Measurements from ENCODE around the gene FNDC3A. TPM values are rescaled to one million over a fixed set of nuclear protein-coding genes. Genes with fewer than 3 reads are reported as not detected.

FNDC3A gene
- total and polyA plus RNA-seq, 8 donors, result 13.0 to 131 (median 26.2) TPM

DNA sequence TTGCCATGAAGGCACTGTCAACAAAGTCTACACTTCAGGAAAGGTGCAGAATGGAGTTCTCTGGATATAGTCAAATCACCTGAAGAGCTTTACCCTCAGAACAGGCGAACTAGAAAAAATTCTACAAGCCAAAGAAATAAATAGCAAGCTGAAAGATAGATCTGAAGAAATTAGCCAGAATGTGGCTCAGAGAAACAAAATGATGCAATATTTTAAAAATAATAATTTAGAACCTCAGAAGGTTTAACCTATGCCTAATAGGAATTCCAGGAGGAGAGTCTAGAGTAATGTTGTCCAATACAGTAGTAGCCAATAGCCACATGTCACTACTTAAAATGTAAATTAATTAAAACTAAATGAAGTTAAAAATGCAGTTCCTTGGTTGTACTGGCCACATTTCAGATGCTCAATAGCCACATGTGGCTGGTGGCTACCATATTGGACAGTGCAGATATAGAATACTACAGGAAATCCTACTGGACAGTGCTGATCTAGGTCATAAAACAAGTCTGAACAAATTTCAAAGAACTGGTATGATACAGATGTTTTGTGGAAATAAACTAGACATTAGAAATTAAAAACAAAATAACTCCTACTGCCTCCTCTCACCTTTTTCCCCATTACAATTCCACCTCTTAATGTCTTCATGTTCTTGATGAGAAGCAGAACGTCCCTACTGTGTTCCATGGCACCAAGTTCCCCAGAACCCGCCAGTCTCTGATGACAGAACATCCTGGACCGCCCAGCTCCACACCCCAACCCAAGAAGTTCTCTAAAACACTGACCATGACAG is 271.3 kb downstream of the FNDC3A start:
- TF ChIP-seq POLR2A (IDR thresholded peaks at IDR 0.05) (no peak), EP300 (IDR thresholded peaks at IDR 0.05) (no peak), POLR2AphosphoS5 (IDR thresholded peaks at IDR 0.05) (no peak)
- TF ChIP-seq, protein P1, sequence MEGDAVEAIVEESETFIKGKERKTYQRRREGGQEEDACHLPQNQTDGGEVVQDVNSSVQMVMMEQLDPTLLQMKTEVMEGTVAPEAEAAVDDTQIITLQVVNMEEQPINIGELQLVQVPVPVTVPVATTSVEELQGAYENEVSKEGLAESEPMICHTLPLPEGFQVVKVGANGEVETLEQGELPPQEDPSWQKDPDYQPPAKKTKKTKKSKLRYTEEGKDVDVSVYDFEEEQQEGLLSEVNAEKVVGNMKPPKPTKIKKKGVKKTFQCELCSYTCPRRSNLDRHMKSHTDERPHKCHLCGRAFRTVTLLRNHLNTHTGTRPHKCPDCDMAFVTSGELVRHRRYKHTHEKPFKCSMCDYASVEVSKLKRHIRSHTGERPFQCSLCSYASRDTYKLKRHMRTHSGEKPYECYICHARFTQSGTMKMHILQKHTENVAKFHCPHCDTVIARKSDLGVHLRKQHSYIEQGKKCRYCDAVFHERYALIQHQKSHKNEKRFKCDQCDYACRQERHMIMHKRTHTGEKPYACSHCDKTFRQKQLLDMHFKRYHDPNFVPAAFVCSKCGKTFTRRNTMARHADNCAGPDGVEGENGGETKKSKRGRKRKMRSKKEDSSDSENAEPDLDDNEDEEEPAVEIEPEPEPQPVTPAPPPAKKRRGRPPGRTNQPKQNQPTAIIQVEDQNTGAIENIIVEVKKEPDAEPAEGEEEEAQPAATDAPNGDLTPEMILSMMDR (IDR thresholded peaks at IDR 0.05), result no peak
- no peak for DNase-seq
- Histone ChIP-seq H3K36me3 (peaks cover 0 to 6% (median under 1%) of the 10 kb centered on the region in 4 donors), H3K9me3 (no peaks in the 10 kb centered on the region), H3K27me3 (no peaks in the 10 kb centered on the region), H3K4me1 (peaks cover 0 to 39% (median 16%) of the 10 kb centered on the region in 4 donors), H3K27ac (peak overlapping the region; percentile 81 to 94 (median 93)), H3K4me3 (peak overlapping the region; percentile 73 to 83 (median 78))
- WGBS, 5 donors, result 25 to 26% (median 25%) methylated on average over 4 of the region's 4 CpGs
- intact Hi-C loops (cut with DNase I; ENCODE audit: low total_unique reads), result no loop called here

DNA sequence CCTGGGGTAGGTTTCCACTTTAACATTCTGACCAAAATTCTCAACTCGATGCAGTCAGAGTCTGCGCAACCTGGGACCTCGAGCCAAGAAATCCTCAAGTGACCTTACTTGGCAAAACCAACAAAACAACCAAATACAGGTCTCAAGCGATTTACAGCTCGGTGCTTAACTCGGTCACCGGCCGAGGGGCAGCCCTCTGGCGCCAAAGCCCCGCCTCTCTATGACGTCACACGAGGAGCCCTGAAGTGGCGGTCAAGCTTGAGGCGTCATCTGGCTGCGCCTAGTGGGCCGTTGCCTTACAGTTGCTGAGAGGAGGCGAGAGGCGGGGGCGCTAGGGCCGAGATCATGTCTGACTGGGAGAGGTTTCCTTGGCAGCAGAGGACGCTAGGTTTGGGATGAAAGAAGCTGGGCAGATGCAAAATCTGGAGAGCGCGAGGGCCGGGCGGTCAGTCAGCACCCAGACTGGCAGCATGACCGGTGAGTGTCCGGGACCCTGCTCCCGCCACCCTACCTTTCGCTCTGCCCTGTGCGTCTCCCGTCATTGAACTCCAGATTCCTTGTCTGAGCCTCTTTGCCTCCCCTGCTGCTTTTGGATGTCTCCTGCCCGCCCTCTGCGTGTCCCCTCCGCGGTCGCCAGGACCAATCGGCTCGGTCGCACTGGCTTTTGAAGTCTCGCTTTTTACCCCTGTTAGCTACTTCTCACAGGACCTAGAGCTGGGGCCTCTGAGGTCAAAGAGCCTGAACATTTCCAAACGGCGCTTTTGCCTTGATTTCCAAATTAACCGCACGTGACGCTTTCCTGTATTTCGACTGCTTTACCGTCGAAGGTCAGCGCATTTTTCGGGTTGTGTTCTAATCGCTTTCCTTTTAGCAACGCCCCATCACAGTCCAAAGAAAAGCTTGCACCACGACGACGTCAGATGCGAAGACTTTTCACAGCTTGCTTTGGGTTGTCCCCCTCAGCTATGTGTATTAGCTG is 272.2 kb downstream of the FNDC3A start, which contains the start of gene CDADC1:
Gene CDADC1 (plus strand): TSS at position 283 of the 979 bp plus-strand sequence. CDS start 113 bp downstream, at position 396.
- Histone ChIP-seq H3K4me3 (peak within 1 kb of the TSS; percentile 73 to 83 (median 78)), H3K36me3 (peaks cover 0 to 6% (median 2%) of the 10 kb centered on the region in 4 donors), H3K4me1 (peaks cover 0 to 42% (median 16%) of the 10 kb centered on the region in 4 donors), H3K9me3 (no peaks in the 10 kb centered on the region), H3K27ac (peak within 1 kb of the TSS; percentile 81 to 94 (median 93)), H3K27me3 (no peaks in the 10 kb centered on the region)
- intact Hi-C loops (cut with DNase I; ENCODE audit: low total_unique reads), result no loop called here
- peak; percentile 98 to 99 for DNase-seq
- WGBS, 5 donors, result 0 to 1% (median 0%) methylated on average over 48 to 56 of the region's 56 CpGs
- TF ChIP-seq, protein P1 (IDR thresholded peaks at IDR 0.05), result peak in 1 of 7 experiments; percentile 17
- TF ChIP-seq EP300 (IDR thresholded peaks at IDR 0.05) (peak; percentile 56), POLR2AphosphoS5 (IDR thresholded peaks at IDR 0.05) (peak; percentile 97 to 98 (median 97)), POLR2A (IDR thresholded peaks at IDR 0.05) (peak in 2 of 4 donors; percentile 56 to 78)

DNA sequence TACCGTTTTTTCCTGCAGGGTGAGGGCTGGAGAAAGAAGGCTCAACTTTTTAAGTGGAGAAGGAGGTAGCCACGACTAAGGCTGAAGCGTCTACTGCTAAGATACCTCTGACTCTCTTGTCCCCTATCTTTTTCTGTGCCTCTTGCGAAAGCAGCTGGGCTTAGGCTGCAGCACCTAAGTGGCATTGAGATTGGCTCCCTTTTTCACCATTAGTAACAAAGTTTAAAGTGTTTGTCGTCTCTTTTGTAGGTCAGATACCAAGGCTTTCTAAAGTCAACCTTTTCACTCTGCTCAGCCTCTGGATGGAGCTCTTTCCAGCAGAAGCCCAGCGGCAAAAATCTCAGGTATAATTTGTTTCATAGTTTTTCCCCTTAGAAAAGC is 272.9 kb downstream of the FNDC3A start:
- peaks cover 0 to 6% (median 2%) of the 10 kb centered on the region in 4 donors for H3K36me3 ChIP-seq
- DNase-seq, result peak in 1 of 2 donors; percentile 33
- TF ChIP-seq, protein P1 (IDR thresholded peaks at IDR 0.05), result no peak
- TF ChIP-seq POLR2A (IDR thresholded peaks at IDR 0.05), result no peak
- TF ChIP-seq EP300 (IDR thresholded peaks at IDR 0.05), result no peak
- TF ChIP-seq POLR2AphosphoS5 (IDR thresholded peaks at IDR 0.05), result no peak
- H3K4me3 ChIP-seq, result peak overlapping the region; percentile 73 to 83 (median 78)
- H3K27me3 ChIP-seq, result no peaks in the 10 kb centered on the region
- intact Hi-C loops (cut with DNase I; ENCODE audit: low total_unique reads), result no loop called here
- H3K27ac ChIP-seq, result peak overlapping the region; percentile 81 to 94 (median 93)
- no peaks in the 10 kb centered on the region for H3K9me3 ChIP-seq
- peaks cover 0 to 42% (median 16%) of the 10 kb centered on the region in 4 donors for H3K4me1 ChIP-seq
- WGBS, 5 donors, result 2 to 7% (median 4%) methylated on average over 6 of the region's 6 CpGs

DNA sequence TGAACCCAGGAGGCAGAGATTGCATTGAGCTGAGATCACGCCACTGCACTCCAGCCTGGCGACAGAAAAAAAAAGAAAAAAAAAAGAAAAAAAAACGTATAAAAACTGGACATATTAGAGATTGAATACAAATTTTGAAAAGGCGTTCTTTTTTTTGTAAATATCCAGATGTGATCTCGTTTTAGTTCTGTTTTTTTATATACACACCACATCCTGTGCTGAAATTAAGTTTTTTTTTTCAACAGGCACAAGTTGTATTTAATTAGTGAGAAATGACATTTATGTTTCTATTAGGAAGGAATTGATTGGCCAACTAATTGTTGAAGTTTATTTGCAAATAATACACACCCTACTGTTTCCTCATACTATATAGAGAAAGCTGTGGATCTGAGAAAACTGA is 275.6 kb downstream of the FNDC3A start:
- H3K9me3 ChIP-seq, result no peaks in the 10 kb centered on the region
- no peaks in the 10 kb centered on the region for H3K27me3 ChIP-seq
- H3K4me3 ChIP-seq, result no peak overlapping the region
- H3K27ac ChIP-seq, result no peak overlapping the region
- TF ChIP-seq POLR2AphosphoS5 (IDR thresholded peaks at IDR 0.05) (no peak), POLR2A (IDR thresholded peaks at IDR 0.05) (no peak), EP300 (IDR thresholded peaks at IDR 0.05) (no peak)
- TF ChIP-seq, protein P1 (IDR thresholded peaks at IDR 0.05), result no peak
- H3K4me1 ChIP-seq, result peaks cover 0 to 47% (median 16%) of the 10 kb centered on the region in 4 donors
- H3K36me3 ChIP-seq, result peaks cover 0 to 31% (median 22%) of the 10 kb centered on the region in 4 donors
- 74 to 85% (median 79%) methylated on average over 5 of the region's 5 CpGs for WGBS, 5 donors
- DNase-seq, result no peak
- intact Hi-C loops (cut with DNase I; ENCODE audit: low total_unique reads), result no loop called here

Data from stomach (tissue), 9 donors.